Transverse colon (tissue), 4 donors: ENCODE data around the gene ITGAD. TPM values are rescaled to one million over a fixed set of nuclear protein-coding genes. Genes with fewer than 3 reads are reported as not detected.
A peak's percentile ranks its signal among the peaks of the same experiment; 100 is the strongest.

ENCODE experiments used
- DNase-seq: peaks from one replicate; pipeline ENCODE4 v3.0.0-alpha.2; 2019
- H3K27ac ChIP-seq, 4 donors: fragments of 200-600 bp; sonication (generic); 2 replicates each; pipeline ENCODE4 v1.5.1; 2016 to 2018; ENCODE audit warnings: inconsistent platforms in 4 of 4
- H3K27me3 ChIP-seq: fragments of 200-600 bp; sonication (generic); 2 replicates; pipeline ENCODE4 v1.5.1; 2017; ENCODE audit warnings: inconsistent platforms
- H3K36me3 ChIP-seq, 4 donors: fragments of 200-600 bp; sonication (generic); 2 replicates each; pipeline ENCODE4 v1.5.1; 2017 to 2019; ENCODE audit warnings: inconsistent platforms in 4 of 4
- H3K4me1 ChIP-seq, 4 donors: fragments of 200-600 bp; sonication (generic); 2 replicates each; pipeline ENCODE4 v1.5.1; 2017 to 2020; ENCODE audit warnings: inconsistent platforms in 4 of 4
- H3K4me3 ChIP-seq, 4 donors: fragments of 200-600 bp; sonication (generic); 1 replicate in 1 of 4; 2 replicates in 3 of 4; pipeline versions ENCODE4 v1.5.1 to v1.6.1; 2017 to 2019; ENCODE audit warnings: inconsistent platforms in 4 of 4
- H3K9me3 ChIP-seq, 2 donors: fragments of 200-600 bp; sonication (generic); 2 replicates each; pipeline ENCODE4 v1.5.1; 2017 to 2019; ENCODE audit warnings: inconsistent platforms in 2 of 2
- EP300 ChIP-seq: sonication (generic); formaldehyde crosslinking; IDR thresholded peaks from one replicate; pipeline ENCODE4 v1.6.1; 2017; ENCODE audit warnings: antibody characterized with exemption, low read depth
- POLR2A ChIP-seq: fragments of 450-650 bp; IDR thresholded peaks from one replicate; pipeline ENCODE4 v1.6.1; 2016; ENCODE audit warnings: antibody characterized with exemption, mild to moderate bottlenecking, moderate library complexity
- POLR2AphosphoS5 ChIP-seq, 3 donors: sonication (generic); formaldehyde crosslinking; IDR thresholded peaks; one replicate each; pipeline ENCODE4 v1.6.1; 2016; ENCODE audit warnings: antibody characterized with exemption in 3 of 3
- whole genome bisulfite sequencing, 2 donors: methylation state at CpG; one replicate each; pipeline ENCODE4 v1.1.5; 2018; ENCODE audit warnings: low coverage in 1 of 2; 5-methylcytosine and 5-hydroxymethylcytosine counted together
- in situ Hi-C, 4 donors: fragments of 200-750 bp; cut with MboI; loops; one replicate each; pipeline versions ENCODE4 v1.15.0 to v1.15.1; 2017; ENCODE audit warnings: low sequenced_read_pairs in 3 of 4, low pct_ligation_motif_present in 1 of 4, low pct_unique_long_range_greater_than_20kb in 1 of 4
- intact Hi-C: fragments of 100-400 bp; cut with DNase I; formaldehyde crosslinking; loops from one replicate; pipeline ENCODE4 v1.15.1; 2023; ENCODE audit warnings: low total_unique reads
- total RNA-seq, 4 donors: library from RNA; depleted of rRNA; stranded (reverse); fragments of >200 nt; gene quantifications; one replicate each; pipeline ENCODE4 v1.1.0, GENCODE V29; 2016
- TF ChIP-seq, protein P1 (sequence below), 5 experiments: fragments of 200-600 bp in 3 of 5; fragments of 450-650 bp in 2 of 5; sonication (generic) in 3 of 5; IDR thresholded peaks; 1 replicate in 2 of 5; 2 replicates in 3 of 5; pipeline ENCODE4 v1.5.1; 2016 to 2017; ENCODE audit warnings: antibody characterized with exemption in 5 of 5, inconsistent platforms in 3 of 5, mild to moderate bottlenecking in 2 of 5, moderate library complexity in 1 of 5

ITGAD gene
- total RNA-seq, 4 donors from 2014 or later = 0.75 TPM; not detected in 3

DNA sequence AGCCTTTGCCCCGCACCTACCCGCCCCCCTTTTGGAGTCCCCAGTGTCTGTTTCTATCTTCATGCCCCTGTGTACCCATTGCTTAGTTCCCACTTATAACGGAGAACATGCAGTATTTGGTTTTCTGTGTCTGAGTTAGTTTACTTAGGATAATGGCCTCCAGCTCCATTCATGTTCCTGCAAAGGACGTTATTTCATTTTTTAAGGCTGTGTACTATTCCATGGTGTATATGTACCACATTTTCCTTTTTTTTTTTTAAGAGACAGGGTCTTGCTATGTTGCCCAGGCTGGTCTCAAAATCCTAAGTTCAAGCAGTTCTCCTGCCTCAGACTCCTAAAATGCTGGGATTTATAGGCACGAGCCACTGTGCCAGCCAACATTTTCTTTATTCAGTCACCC, 74.7 kb downstream of the ITGAD start:
- 96% methylated on average over 3 to 5 of the region's 5 CpGs for WGBS, 2 donors
- Histone ChIP-seq H3K9me3 (no peaks in the 10 kb centered on the region), H3K36me3 (peaks cover 0 to 10% (median 2%) of the 10 kb centered on the region in 4 donors), H3K27ac (no peak overlapping the region), H3K4me3 (no peak overlapping the region), H3K4me1 (peaks cover 13 to 19% (median 15%) of the 10 kb centered on the region in 4 donors), H3K27me3 (no peaks in the 10 kb centered on the region)
- intact Hi-C loops (no loop called here), in situ Hi-C loops (loop anchor here in 2 of 4 donors (25.0 kb wide), 2 partner anchors 419 to 481 kb away; partner anchors contain the start of gene HSD3B7 (in 1 of the 2))
- TF ChIP-seq POLR2A (no peak), EP300 (no peak), POLR2AphosphoS5 (IDR thresholded peaks at IDR 0.05) (no peak)
- TF ChIP-seq, protein P1, sequence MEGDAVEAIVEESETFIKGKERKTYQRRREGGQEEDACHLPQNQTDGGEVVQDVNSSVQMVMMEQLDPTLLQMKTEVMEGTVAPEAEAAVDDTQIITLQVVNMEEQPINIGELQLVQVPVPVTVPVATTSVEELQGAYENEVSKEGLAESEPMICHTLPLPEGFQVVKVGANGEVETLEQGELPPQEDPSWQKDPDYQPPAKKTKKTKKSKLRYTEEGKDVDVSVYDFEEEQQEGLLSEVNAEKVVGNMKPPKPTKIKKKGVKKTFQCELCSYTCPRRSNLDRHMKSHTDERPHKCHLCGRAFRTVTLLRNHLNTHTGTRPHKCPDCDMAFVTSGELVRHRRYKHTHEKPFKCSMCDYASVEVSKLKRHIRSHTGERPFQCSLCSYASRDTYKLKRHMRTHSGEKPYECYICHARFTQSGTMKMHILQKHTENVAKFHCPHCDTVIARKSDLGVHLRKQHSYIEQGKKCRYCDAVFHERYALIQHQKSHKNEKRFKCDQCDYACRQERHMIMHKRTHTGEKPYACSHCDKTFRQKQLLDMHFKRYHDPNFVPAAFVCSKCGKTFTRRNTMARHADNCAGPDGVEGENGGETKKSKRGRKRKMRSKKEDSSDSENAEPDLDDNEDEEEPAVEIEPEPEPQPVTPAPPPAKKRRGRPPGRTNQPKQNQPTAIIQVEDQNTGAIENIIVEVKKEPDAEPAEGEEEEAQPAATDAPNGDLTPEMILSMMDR (IDR thresholded peaks at IDR 0.05) = no peak
- no peak for DNase-seq

DNA sequence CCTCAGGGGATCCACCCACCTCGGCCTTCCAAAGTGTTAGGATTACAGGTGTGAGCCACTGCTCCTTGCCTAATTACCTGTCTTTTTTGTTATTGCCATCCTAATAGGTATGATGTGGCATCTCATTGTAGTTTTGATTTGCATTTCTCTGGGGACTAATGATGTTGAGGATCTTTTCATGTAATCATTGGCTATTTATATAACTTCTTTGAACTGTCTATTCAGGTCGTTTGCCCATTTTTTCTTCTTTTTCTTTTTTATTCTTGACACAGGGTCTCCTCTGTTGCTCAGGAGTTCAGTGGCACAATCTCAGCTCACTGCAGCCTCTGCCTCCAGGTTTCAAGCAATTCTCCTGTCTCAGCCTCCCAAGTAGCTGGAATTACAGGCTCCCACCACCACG, 77.5 kb downstream of the ITGAD start:
- intact Hi-C loops = no loop called here
- no peak for DNase-seq
- peaks cover 0 to 3% (median 0%) of the 10 kb centered on the region in 4 donors for H3K36me3 ChIP-seq
- 71 to 82% methylated on average over 2 to 3 of the region's 3 CpGs for WGBS, 2 donors
- no peaks in the 10 kb centered on the region for H3K27me3 ChIP-seq
- in situ Hi-C loops = loop anchor here in 2 of 4 donors (25.0 kb wide), 2 partner anchors 417 to 483 kb away; partner anchors contain the start of gene HSD3B7 (in 1 of the 2)
- H3K4me3 ChIP-seq = no peak overlapping the region
- no peaks in the 10 kb centered on the region for H3K9me3 ChIP-seq
- H3K27ac ChIP-seq = peak overlapping the region; percentile 90 to 98 (median 93)
- TF ChIP-seq EP300 = no peak
- TF ChIP-seq, protein P1 (IDR thresholded peaks at IDR 0.05) = no peak
- TF ChIP-seq POLR2A = no peak
- no peak for TF ChIP-seq POLR2AphosphoS5 (IDR thresholded peaks at IDR 0.05)
- H3K4me1 ChIP-seq = peaks cover 13 to 36% (median 24%) of the 10 kb centered on the region in 4 donors

DNA sequence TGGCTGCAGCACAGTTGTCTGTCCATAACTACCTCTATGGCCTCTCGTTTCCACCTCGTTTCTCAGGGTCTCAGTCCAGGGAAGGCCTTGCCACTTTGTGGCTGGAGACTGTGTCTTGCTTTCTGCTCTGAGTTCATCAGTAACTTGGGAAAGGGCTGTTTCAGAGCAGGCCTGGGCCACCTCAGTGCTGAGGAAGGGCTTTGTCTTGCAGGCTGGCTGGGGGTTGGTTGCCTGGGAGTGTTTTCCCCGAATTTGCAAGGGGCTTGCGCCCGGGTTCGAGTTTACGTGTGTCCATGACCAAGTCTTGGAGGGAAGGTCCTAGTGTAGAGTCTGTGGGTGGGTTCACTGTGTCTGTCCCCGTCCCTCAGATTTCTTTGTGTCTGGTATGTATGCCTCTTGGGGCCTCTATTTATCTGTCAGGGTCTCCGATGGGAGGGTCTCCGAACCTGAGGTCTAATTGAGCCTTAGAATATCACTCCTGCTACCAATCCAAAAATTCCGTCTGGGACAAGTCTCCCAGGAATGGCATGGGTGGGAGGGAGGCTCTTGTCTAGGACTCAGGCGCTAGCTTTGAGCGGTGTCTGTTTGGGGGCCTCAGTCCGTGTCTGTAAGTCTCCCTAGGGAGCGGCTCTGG, 78.2 kb downstream of the ITGAD start:
- peak overlapping the region; percentile 58 to 80 (median 66) for H3K4me3 ChIP-seq
- intact Hi-C loops (no loop called here), in situ Hi-C loops (loop anchor here in 2 of 4 donors (25.0 kb wide), 2 partner anchors 416 to 484 kb away; partner anchors contain the start of gene HSD3B7 (in 1 of the 2))

More for the DNA sequence above, 78.2 kb downstream of the ITGAD start:
- TF ChIP-seq, protein P1 (IDR thresholded peaks at IDR 0.05) = no peak
- TF ChIP-seq EP300 = no peak
- TF ChIP-seq POLR2A = no peak
- no peak for TF ChIP-seq POLR2AphosphoS5 (IDR thresholded peaks at IDR 0.05)
- 49% methylated on average over 15 of the region's 15 CpGs; no CpG with 5 or more reads in 1 of the 2 donors for WGBS, 2 donors
- no peak for DNase-seq
- H3K36me3 ChIP-seq = no peaks in the 10 kb centered on the region
- no peaks in the 10 kb centered on the region for H3K9me3 ChIP-seq
- peaks cover 13 to 43% (median 32%) of the 10 kb centered on the region in 4 donors for H3K4me1 ChIP-seq
- H3K27ac ChIP-seq = peak overlapping the region; percentile 90 to 98 (median 93)
- no peaks in the 10 kb centered on the region for H3K27me3 ChIP-seq
